HepG2 (cell line): ENCODE data around the gene SAA4. TPM values are rescaled to one million over a fixed set of nuclear protein-coding genes. Genes with fewer than 3 reads are reported as not detected.

Experiments
- AGO1 ChIP-seq: fragments of 200-400 bp; formaldehyde crosslinking; IDR thresholded peaks from 2 replicates; pipeline ENCODE4 v1.6.1; 2017; ENCODE audit warnings: mild to moderate bottlenecking, low read depth, low read length, moderate library complexity; ENCODE audit not compliant: poor library complexity, severe bottlenecking
- BORCS8-MEF2B ChIP-seq: sonication (generic); formaldehyde crosslinking; IDR thresholded peaks from 2 replicates; pipeline ENCODE4 v1.8.0; 2022; ENCODE audit warnings: mild to moderate bottlenecking, missing genetic modification reagents
- CBX5 ChIP-seq: sonication (generic); formaldehyde crosslinking; IDR thresholded peaks from 2 replicates; pipeline ENCODE4 v1.4.0; 2020; ENCODE audit warnings: missing genetic modification reagents, borderline replicate concordance
- EHMT2 ChIP-seq: fragments of 200-600 bp; sonication (generic); IDR thresholded peaks from 2 replicates; pipeline ENCODE4 v1.7.0; 2017; ENCODE audit warnings: antibody characterized with exemption, low read depth, low read length, borderline replicate concordance
- FLYWCH1 ChIP-seq: sonication (generic); formaldehyde crosslinking; IDR thresholded peaks from 2 replicates; pipeline ENCODE4 v1.8.1; 2023; ENCODE audit warnings: mild to moderate bottlenecking, missing genetic modification reagents
- FOXK2 ChIP-seq: fragments of 450-650 bp; IDR thresholded peaks from 2 replicates; pipeline ENCODE4 v1.6.1; 2016
- GZF1 ChIP-seq: sonication (generic); formaldehyde crosslinking; IDR thresholded peaks from 2 replicates; pipeline ENCODE4 v1.5.1; 2020; ENCODE audit warnings: mild to moderate bottlenecking, missing genetic modification reagents
- KLF15 ChIP-seq: sonication (generic); formaldehyde crosslinking; IDR thresholded peaks from 2 replicates; pipeline ENCODE4 v1.8.1; 2023; ENCODE audit warnings: borderline replicate concordance, mild to moderate bottlenecking, inconsistent platforms, missing genetic modification reagents, mixed read lengths
- SMAD3 ChIP-seq: sonication (generic); formaldehyde crosslinking; IDR thresholded peaks from 2 replicates; pipeline ENCODE4 v1.4.0; 2020; ENCODE audit warnings: missing genetic modification reagents
- TEAD2 ChIP-seq: sonication (generic); formaldehyde crosslinking; IDR thresholded peaks from 2 replicates; pipeline ENCODE4 v1.9.0; 2021; ENCODE audit warnings: missing genetic modification reagents
- ZNF224 ChIP-seq: sonication (generic); formaldehyde crosslinking; IDR thresholded peaks from 2 replicates; pipeline ENCODE4 v1.5.0; 2020; ENCODE audit warnings: mild to moderate bottlenecking, missing genetic modification reagents
- ZNF337 ChIP-seq: sonication (generic); formaldehyde crosslinking; IDR thresholded peaks from 2 replicates; pipeline ENCODE4 v1.5.1; 2020; ENCODE audit warnings: missing genetic modification reagents, low read depth, mild to moderate bottlenecking, borderline replicate concordance
- ZNF598 ChIP-seq: sonication (generic); formaldehyde crosslinking; IDR thresholded peaks from 2 replicates; pipeline ENCODE4 v1.5.1; 2020; ENCODE audit warnings: mild to moderate bottlenecking, missing genetic modification reagents, borderline replicate concordance
- ZNF629 ChIP-seq: sonication (generic); formaldehyde crosslinking; conservative IDR thresholded peaks from 2 replicates; pipeline ENCODE4 v1.5.0; 2020; ENCODE audit warnings: missing genetic modification reagents
- ZNF672 ChIP-seq: sonication (generic); formaldehyde crosslinking; IDR thresholded peaks from 2 replicates; pipeline ENCODE4 v1.8.1; 2022; ENCODE audit warnings: missing genetic modification reagents
- ZSCAN12 ChIP-seq: sonication (generic); formaldehyde crosslinking; IDR thresholded peaks from 2 replicates; pipeline ENCODE4 v1.9.0; 2021; ENCODE audit warnings: mild to moderate bottlenecking, missing genetic modification reagents
- polyA plus RNA-seq, 8 experiments: library from polyadenylated mRNA; depleted of rRNA in 3 of 8; stranded (reverse) in 7 of 8; unstranded in 1 of 8; fragments of >200 nt; fragmentation: Illumina TruSeq in 4 of 8; extraction: Trizol in 4 of 8; gene quantifications; 2 replicates each; pipeline versions ENCODE4 v1.2.1 to v1.2.3, GENCODE V29; 2011 to 2016; ENCODE audit warnings: low read depth in 4 of 8, missing spikeins in 1 of 8, mixed read lengths in 1 of 8; ENCODE audit not compliant: insufficient read depth in 1 of 8
- total RNA-seq, 5 experiments: library from RNA; depleted of rRNA; stranded (reverse); fragments of >200 nt; fragmentation: Illumina TruSeq; extraction: Trizol; gene quantifications; 2 replicates each; pipeline ENCODE4 v1.2.3, GENCODE V29; 2016; ENCODE audit warnings: low read depth in 1 of 5
- TF ChIP-seq, protein P1 (sequence below): IDR thresholded peaks from 2 replicates; pipeline ENCODE4 v1.6.1; 2018; ENCODE audit warnings: missing genetic modification reagents, mild to moderate bottlenecking, missing compliant biosample characterization
- TF ChIP-seq, protein P2 (sequence below): sonication (generic); formaldehyde crosslinking; IDR thresholded peaks from 2 replicates; pipeline ENCODE4 v1.5.0; 2020; ENCODE audit warnings: missing genetic modification reagents
- TF ChIP-seq, protein P3 (sequence below): sonication (generic); formaldehyde crosslinking; IDR thresholded peaks from 2 replicates; pipeline ENCODE4 v1.5.0; 2020; ENCODE audit warnings: mild to moderate bottlenecking, missing genetic modification reagents, borderline replicate concordance
- TF ChIP-seq, protein P4 (sequence below): sonication (generic); formaldehyde crosslinking; IDR thresholded peaks from 2 replicates; pipeline ENCODE4 v1.5.0; 2020; ENCODE audit warnings: mild to moderate bottlenecking, missing genetic modification reagents, borderline replicate concordance
- TF ChIP-seq, protein P5 (sequence below): sonication (generic); formaldehyde crosslinking; conservative IDR thresholded peaks from 2 replicates; pipeline ENCODE4 v1.8.0; 2022; ENCODE audit warnings: missing genetic modification reagents

The SAA4 gene
- total and polyA plus RNA-seq, 2 of the 13 experiments (the other 11 are each of a cell fraction or from before 2014, with no cell fraction given), result 53.4 to 253 TPM

DNA sequence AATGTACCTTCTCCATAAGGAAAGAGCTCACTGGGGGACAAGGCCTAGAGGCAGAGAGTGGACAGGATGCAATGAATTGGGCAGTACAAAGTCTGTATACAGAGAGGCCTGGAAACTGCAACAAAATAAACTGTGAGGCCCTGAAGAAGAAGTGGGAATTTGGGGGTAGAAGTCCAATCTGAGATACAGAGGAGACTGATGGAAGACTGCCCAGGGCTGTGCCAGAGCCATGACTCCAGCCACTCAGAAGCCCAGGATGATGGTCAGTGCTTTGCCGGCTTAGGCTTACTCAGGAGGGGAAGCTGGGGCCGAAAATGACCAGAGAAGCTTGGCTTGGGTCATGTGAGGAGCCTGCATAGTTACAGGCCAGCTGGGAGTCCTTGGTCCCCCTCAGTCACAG is 5.7 kb downstream of the SAA4 start (continued):
- TF ChIP-seq EHMT2 (no peak), ZNF629 (CRISPR knock-in tag) (no peak), ZNF672 (CRISPR knock-in tag) (no peak), ZSCAN12 (CRISPR knock-in tag) (no peak), FLYWCH1 (no peak), ZNF337 (CRISPR knock-in tag) (no peak), ZNF598 (CRISPR knock-in tag) (peak; percentile 68; the same call in 1 of the 2 replicates), TEAD2 (no peak), AGO1 (no peak), GZF1 (CRISPR knock-in tag) (no peak), BORCS8-MEF2B (CRISPR knock-in tag) (no peak), CBX5 (CRISPR knock-in tag) (no peak), FOXK2 (no peak), KLF15 (CRISPR knock-in tag) (no peak), SMAD3 (no peak), ZNF224 (CRISPR knock-in tag) (no peak)
- TF ChIP-seq, protein P1, sequence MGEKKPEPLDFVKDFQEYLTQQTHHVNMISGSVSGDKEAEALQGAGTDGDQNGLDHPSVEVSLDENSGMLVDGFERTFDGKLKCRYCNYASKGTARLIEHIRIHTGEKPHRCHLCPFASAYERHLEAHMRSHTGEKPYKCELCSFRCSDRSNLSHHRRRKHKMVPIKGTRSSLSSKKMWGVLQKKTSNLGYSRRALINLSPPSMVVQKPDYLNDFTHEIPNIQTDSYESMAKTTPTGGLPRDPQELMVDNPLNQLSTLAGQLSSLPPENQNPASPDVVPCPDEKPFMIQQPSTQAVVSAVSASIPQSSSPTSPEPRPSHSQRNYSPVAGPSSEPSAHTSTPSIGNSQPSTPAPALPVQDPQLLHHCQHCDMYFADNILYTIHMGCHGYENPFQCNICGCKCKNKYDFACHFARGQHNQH (CRISPR knock-in tag), result 0 out of 2 replicates have a peak, but pooled peaks have one; percentile 21
- TF ChIP-seq, protein P2, sequence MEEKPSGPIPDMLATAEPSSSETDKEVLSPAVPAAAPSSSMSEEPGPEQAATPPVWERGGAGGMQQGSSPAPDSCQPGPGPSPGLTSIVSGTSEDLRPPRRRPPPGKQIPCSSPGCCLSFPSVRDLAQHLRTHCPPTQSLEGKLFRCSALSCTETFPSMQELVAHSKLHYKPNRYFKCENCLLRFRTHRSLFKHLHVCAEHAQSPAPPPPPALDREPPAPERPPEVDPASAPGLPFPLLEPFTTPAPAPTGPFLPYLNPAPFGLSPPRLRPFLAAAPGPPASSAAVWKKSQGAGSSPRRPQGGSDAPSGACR, result 0 out of 2 replicates have a peak, but pooled peaks have one; percentile 55
- TF ChIP-seq, protein P3, sequence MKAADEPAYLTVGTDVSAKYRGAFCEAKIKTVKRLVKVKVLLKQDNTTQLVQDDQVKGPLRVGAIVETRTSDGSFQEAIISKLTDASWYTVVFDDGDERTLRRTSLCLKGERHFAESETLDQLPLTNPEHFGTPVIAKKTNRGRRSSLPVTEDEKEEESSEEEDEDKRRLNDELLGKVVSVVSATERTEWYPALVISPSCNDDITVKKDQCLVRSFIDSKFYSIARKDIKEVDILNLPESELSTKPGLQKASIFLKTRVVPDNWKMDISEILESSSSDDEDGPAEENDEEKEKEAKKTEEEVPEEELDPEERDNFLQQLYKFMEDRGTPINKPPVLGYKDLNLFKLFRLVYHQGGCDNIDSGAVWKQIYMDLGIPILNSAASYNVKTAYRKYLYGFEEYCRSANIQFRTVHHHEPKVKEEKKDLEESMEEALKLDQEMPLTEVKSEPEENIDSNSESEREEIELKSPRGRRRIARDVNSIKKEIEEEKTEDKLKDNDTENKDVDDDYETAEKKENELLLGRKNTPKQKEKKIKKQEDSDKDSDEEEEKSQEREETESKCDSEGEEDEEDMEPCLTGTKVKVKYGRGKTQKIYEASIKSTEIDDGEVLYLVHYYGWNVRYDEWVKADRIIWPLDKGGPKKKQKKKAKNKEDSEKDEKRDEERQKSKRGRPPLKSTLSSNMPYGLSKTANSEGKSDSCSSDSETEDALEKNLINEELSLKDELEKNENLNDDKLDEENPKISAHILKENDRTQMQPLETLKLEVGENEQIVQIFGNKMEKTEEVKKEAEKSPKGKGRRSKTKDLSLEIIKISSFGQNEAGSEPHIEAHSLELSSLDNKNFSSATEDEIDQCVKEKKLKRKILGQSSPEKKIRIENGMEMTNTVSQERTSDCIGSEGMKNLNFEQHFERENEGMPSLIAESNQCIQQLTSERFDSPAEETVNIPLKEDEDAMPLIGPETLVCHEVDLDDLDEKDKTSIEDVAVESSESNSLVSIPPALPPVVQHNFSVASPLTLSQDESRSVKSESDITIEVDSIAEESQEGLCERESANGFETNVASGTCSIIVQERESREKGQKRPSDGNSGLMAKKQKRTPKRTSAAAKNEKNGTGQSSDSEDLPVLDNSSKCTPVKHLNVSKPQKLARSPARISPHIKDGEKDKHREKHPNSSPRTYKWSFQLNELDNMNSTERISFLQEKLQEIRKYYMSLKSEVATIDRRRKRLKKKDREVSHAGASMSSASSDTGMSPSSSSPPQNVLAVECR (CRISPR knock-in tag), result peak; percentile 19; the same call in 1 of the 2 replicates
- TF ChIP-seq, protein P4, sequence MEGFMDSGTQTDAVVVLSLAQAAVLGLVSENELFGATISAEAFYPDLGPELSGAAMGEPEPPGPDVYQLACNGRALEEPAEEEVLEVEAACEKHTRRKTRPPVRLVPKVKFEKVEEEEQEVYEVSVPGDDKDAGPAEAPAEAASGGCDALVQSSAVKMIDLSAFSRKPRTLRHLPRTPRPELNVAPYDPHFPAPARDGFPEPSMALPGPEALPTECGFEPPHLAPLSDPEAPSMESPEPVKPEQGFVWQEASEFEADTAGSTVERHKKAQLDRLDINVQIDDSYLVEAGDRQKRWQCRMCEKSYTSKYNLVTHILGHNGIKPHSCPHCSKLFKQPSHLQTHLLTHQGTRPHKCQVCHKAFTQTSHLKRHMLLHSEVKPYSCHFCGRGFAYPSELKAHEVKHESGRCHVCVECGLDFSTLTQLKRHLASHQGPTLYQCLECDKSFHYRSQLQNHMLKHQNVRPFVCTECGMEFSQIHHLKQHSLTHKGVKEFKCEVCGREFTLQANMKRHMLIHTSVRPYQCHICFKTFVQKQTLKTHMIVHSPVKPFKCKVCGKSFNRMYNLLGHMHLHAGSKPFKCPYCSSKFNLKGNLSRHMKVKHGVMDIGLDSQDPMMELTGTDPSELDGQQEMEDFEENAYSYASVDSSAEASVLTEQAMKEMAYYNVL (CRISPR knock-in tag), result no peak
- TF ChIP-seq, protein P5, sequence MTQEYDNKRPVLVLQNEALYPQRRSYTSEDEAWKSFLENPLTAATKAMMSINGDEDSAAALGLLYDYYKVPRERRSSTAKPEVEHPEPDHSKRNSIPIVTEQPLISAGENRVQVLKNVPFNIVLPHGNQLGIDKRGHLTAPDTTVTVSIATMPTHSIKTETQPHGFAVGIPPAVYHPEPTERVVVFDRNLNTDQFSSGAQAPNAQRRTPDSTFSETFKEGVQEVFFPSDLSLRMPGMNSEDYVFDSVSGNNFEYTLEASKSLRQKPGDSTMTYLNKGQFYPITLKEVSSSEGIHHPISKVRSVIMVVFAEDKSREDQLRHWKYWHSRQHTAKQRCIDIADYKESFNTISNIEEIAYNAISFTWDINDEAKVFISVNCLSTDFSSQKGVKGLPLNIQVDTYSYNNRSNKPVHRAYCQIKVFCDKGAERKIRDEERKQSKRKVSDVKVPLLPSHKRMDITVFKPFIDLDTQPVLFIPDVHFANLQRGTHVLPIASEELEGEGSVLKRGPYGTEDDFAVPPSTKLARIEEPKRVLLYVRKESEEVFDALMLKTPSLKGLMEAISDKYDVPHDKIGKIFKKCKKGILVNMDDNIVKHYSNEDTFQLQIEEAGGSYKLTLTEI, result no peak
